Measurements from ENCODE around the gene ARX.

ARX gene

GRCh38 chrX:25015486-25016360 lies at the start of gene ARX:
ARX (minus strand) TSS chrX:25015965; CDS start chrX:25015737, 228 bp downstream.
- no peak for DNase-seq

- DNase-seq = no peak
Observed at GRCh38 chrX:25059273-25059672, 43.5 kb upstream of the ARX start.

GRCh38 chrX:25052798-25053534 lies 37.2 kb upstream of the ARX start:
- no peak for DNase-seq

GRCh38 chrX:25049971-25050370 lies 34.2 kb upstream of the ARX start:
- no peak for DNase-seq

- DNase-seq = no peak
Observed at GRCh38 chrX:25049357-25049756, 33.6 kb upstream of the ARX start.

GRCh38 chrX:25048178-25048577 lies 32.4 kb upstream of the ARX start:
- no peak for DNase-seq

- DNase-seq = no peak
Observed at GRCh38 chrX:25043192-25043591, 27.4 kb upstream of the ARX start.

GRCh38 chrX:25039036-25039435 lies 23.3 kb upstream of the ARX start:
- DNase-seq = no peak

- no peak for DNase-seq
Observed at GRCh38 chrX:25034889-25035288, 19.1 kb upstream of the ARX start.

- no peak for DNase-seq
Observed at GRCh38 chrX:25029288-25029825, 13.6 kb upstream of the ARX start.

- no peak for DNase-seq
Observed at GRCh38 chrX:25028726-25029125, 13.0 kb upstream of the ARX start.

- no peak for DNase-seq
Observed at GRCh38 chrX:25026576-25026975, 10.8 kb upstream of the ARX start.

- no peak for DNase-seq
Observed at GRCh38 chrX:25025615-25026014, 9.8 kb upstream of the ARX start.

- DNase-seq = no peak
Observed at GRCh38 chrX:25023908-25024307, 8.1 kb upstream of the ARX start.

- DNase-seq = no peak
Observed at GRCh38 chrX:25022499-25023325, 6.9 kb upstream of the ARX start.

GRCh38 chrX:25020905-25021449 lies 5.2 kb upstream of the ARX start:
- no peak for DNase-seq

GRCh38 chrX:25020391-25020904 lies 4.7 kb upstream of the ARX start:
- DNase-seq = no peak

- no peak for DNase-seq
Observed at GRCh38 chrX:25019707-25020390, 4.1 kb upstream of the ARX start.

- no peak for DNase-seq
Observed at GRCh38 chrX:25018682-25019081, 2.9 kb upstream of the ARX start.

- DNase-seq = no peak
Observed at GRCh38 chrX:25017667-25018247, 2.0 kb upstream of the ARX start.

GRCh38 chrX:25016938-25017598 lies 1.3 kb upstream of the ARX start:
- DNase-seq = no peak

Data from SHP77 (cell line).